Activated CD8-positive, alpha-beta memory T cell treated with anti-CD3 and anti-CD28 coated beads, Interleukin-2, amount 10 ng/mL, durations not matched to agents 7 days and 5 days (primary cell): Measurements from ENCODE around the gene PCNX3. TPM values are rescaled to one million over a fixed set of nuclear protein-coding genes. Genes with fewer than 3 reads are reported as not detected.
"Not testable (repeated sequence)": the region's sequence is repeated elsewhere in the genome, so short reads cannot be mapped to it uniquely, and the experiment has no call there.

ENCODE experiments used
- ATAC-seq: fragments of 150-1000 bp; cut with Tn5 transposase; one replicate; pipeline ENCODE4 v1.10.0; 2021; ENCODE audit warnings: moderate library complexity
- CTCF ChIA-PET: fragments of 350-600 bp; sonication (Branson Sonifier 250); formaldehyde crosslinking; loops from one replicate; lab custom pipeline; 2021; ENCODE audit warnings: antibody characterized with exemption; lab: Charles Lee
- DNase-seq: peaks from one replicate; pipeline ENCODE4 v3.0.0-alpha.2; 2020
- H3K27ac Mint-ChIP-seq: one replicate; pipeline ENCODE4 v1.8.0; 2021; ENCODE audit warnings: mild to moderate bottlenecking, mixed read lengths
- H3K27me3 Mint-ChIP-seq: one replicate; pipeline ENCODE4 v1.8.0; 2021; ENCODE audit warnings: mixed read lengths
- H3K36me3 Mint-ChIP-seq: one replicate; pipeline ENCODE4 v1.8.0; 2021; ENCODE audit warnings: mild to moderate bottlenecking, mixed read lengths
- H3K4me1 Mint-ChIP-seq: one replicate; pipeline ENCODE4 v1.8.0; 2021; ENCODE audit warnings: mixed read lengths
- H3K4me3 Mint-ChIP-seq: one replicate; pipeline ENCODE4 v1.8.0; 2021; ENCODE audit warnings: mild to moderate bottlenecking, moderate library complexity, mixed read lengths
- H3K9me3 Mint-ChIP-seq: one replicate; pipeline ENCODE4 v1.8.0; 2022; ENCODE audit warnings: low read depth, mixed read lengths
- total RNA-seq, 2 experiments: library from RNA; stranded (reverse); gene quantifications; one replicate each; pipeline ENCODE4 v1.2.3, GENCODE V29; 2021

The PCNX3 gene
- total RNA-seq, 2 experiments from 2014 or later, result 54.9 to 57.1 TPM

- no peak for DNase-seq
- no peak for ATAC-seq
- Mint-ChIP-seq H3K36me3 (peaks cover 14% of the 10 kb centered on the region), H3K4me1 (peaks cover 36% of the 10 kb centered on the region), H3K27me3 (no peaks in the 10 kb centered on the region), H3K9me3 (no peaks in the 10 kb centered on the region), H3K4me3 (no peak overlapping the region), H3K27ac (peak overlapping the region; percentile 66)
- CTCF ChIA-PET, result interaction anchor here (0.9 kb wide), 1 partner anchor 18 kb away, joined by 3 read pairs; no protein-coding TSS in a partner anchor
These were observed 18.9 kb downstream of the PCNX3 start for GRCh38 chr11:65634440-65634839.

- CTCF ChIA-PET, result interaction anchor here (0.7 kb wide), 1 partner anchor 95 kb away, joined by 4 read pairs; no protein-coding TSS in a partner anchor
- H3K27ac Mint-ChIP-seq, result peak overlapping the region; percentile 66
- no peaks in the 10 kb centered on the region for H3K27me3 Mint-ChIP-seq
- H3K4me1 Mint-ChIP-seq, result peaks cover 43% of the 10 kb centered on the region
- DNase-seq (no peak), ATAC-seq (no peak)
- no peak overlapping the region for H3K4me3 Mint-ChIP-seq
- no peaks in the 10 kb centered on the region for H3K9me3 Mint-ChIP-seq
- peaks cover 18% of the 10 kb centered on the region for H3K36me3 Mint-ChIP-seq
These were observed 19.5 kb downstream of the PCNX3 start for GRCh38 chr11:65634905-65635731.

- H3K27me3 Mint-ChIP-seq, result no peaks in the 10 kb centered on the region
- CTCF ChIA-PET, result interaction anchor here (0.7 to 1.3 kb wide), 3 partner anchors 13 to 200 kb away, joined by 3 to 4 read pairs (median 4); no protein-coding TSS in a partner anchor
- H3K36me3 Mint-ChIP-seq, result peaks cover 23% of the 10 kb centered on the region
- H3K4me3 Mint-ChIP-seq, result no peak overlapping the region
- H3K4me1 Mint-ChIP-seq, result peaks cover 52% of the 10 kb centered on the region
- DNase-seq, result no peak
- ATAC-seq, result no peak
- peak overlapping the region; percentile 70 for H3K27ac Mint-ChIP-seq
- H3K9me3 Mint-ChIP-seq, result no peaks in the 10 kb centered on the region
These were observed 20.8 kb downstream of the PCNX3 start for GRCh38 chr11:65636108-65637031.

GRCh38 chr11:65637032-65637557 is 21.5 kb downstream of the PCNX3 start:
- CTCF ChIA-PET, result interaction anchor here (0.6 to 8.2 kb wide), 14 partner anchors 11 to 1766 kb away, joined by 3 to 35 read pairs (median 4); partner anchors contain the start of genes FAM89B, KCNK7 and MUS81
- DNase-seq, result no peak
- Mint-ChIP-seq H3K4me3 (peak overlapping the region; percentile 81), H3K36me3 (peaks cover 30% of the 10 kb centered on the region), H3K27ac (peak overlapping the region; percentile 70), H3K9me3 (no peaks in the 10 kb centered on the region), H3K4me1 (peaks cover 59% of the 10 kb centered on the region), H3K27me3 (no peaks in the 10 kb centered on the region)
- ATAC-seq, result no peak

- H3K27ac Mint-ChIP-seq, result peak within 1 kb of the TSS; percentile 95
- H3K4me1 Mint-ChIP-seq, result peaks cover 59% of the 10 kb centered on the region
- H3K27me3 Mint-ChIP-seq, result no peaks in the 10 kb centered on the region
- peak; percentile 64 for ATAC-seq
- H3K4me3 Mint-ChIP-seq, result peak within 1 kb of the TSS; percentile 81
- peak; percentile 76 for DNase-seq
- H3K9me3 Mint-ChIP-seq, result no peaks in the 10 kb centered on the region
- H3K36me3 Mint-ChIP-seq, result peaks cover 30% of the 10 kb centered on the region
- CTCF ChIA-PET, result interaction anchor here (0.6 to 8.2 kb wide), 23 partner anchors 12 to 1765 kb away, joined by 3 to 35 read pairs (median 4); partner anchors contain the start of genes CCDC85B, FAM89B, KAT5 and KCNK7
These were observed 22.3 kb downstream of the PCNX3 start, which contains the start of gene SIPA1 for GRCh38 chr11:65637794-65638419. TSS of gene SIPA1 (plus strand) at chr11:65638101. CDS start at chr11:65640922, 2,821 bp downstream.

GRCh38 chr11:65639228-65639597 is 23.6 kb downstream of the PCNX3 start:
- CTCF ChIA-PET, result interaction anchor here (0.9 to 8.2 kb wide), 14 partner anchors 13 to 251 kb away, joined by 3 to 35 read pairs (median 6); partner anchors contain the start of genes CCDC85B, FAM89B, KAT5 and KCNK7
- peak overlapping the region; percentile 95 for H3K27ac Mint-ChIP-seq
- ATAC-seq, DNase-seq, H3K9me3 Mint-ChIP-seq, H3K27me3 Mint-ChIP-seq: not testable (repeated sequence)
- H3K4me3 Mint-ChIP-seq, result peak overlapping the region; percentile 81
- H3K36me3 Mint-ChIP-seq, result peaks cover 33% of the 10 kb centered on the region
- H3K4me1 Mint-ChIP-seq, result peaks cover 56% of the 10 kb centered on the region

GRCh38 chr11:65639623-65640482 is 24.3 kb downstream of the PCNX3 start:
- peak overlapping the region; percentile 95 for H3K27ac Mint-ChIP-seq
- DNase-seq (peak; percentile 88), ATAC-seq (peak; percentile 34)
- peaks cover 50% of the 10 kb centered on the region for H3K4me1 Mint-ChIP-seq
- CTCF ChIA-PET, result interaction anchor here (0.9 to 8.2 kb wide), 13 partner anchors 9 to 250 kb away, joined by 3 to 35 read pairs (median 6); partner anchors contain the start of genes CCDC85B, FAM89B, KAT5 and MAP3K11
- peaks cover 33% of the 10 kb centered on the region for H3K36me3 Mint-ChIP-seq
- H3K4me3 Mint-ChIP-seq, result peak overlapping the region; percentile 81
- H3K9me3 Mint-ChIP-seq, result no peaks in the 10 kb centered on the region
- H3K27me3 Mint-ChIP-seq, result no peaks in the 10 kb centered on the region

- H3K9me3 Mint-ChIP-seq, result no peaks in the 10 kb centered on the region
- CTCF ChIA-PET, result interaction anchor here (0.6 to 8.2 kb wide), 6 partner anchors 8 to 348 kb away, joined by 3 to 35 read pairs (median 4); no protein-coding TSS in a partner anchor
- H3K4me1 Mint-ChIP-seq, result peaks cover 46% of the 10 kb centered on the region
- ATAC-seq (peak; percentile 10), DNase-seq (peak; percentile 77)
- H3K36me3 Mint-ChIP-seq, result peaks cover 32% of the 10 kb centered on the region
- peak overlapping the region; percentile 81 for H3K4me3 Mint-ChIP-seq
- no peaks in the 10 kb centered on the region for H3K27me3 Mint-ChIP-seq
- H3K27ac Mint-ChIP-seq, result peak overlapping the region; percentile 95
These were observed 25.1 kb downstream of the PCNX3 start for GRCh38 chr11:65640483-65641296.

GRCh38 chr11:65641297-65642013 is 25.9 kb downstream of the PCNX3 start:
- Mint-ChIP-seq H3K9me3 (no peaks in the 10 kb centered on the region), H3K27ac (peak overlapping the region; percentile 81), H3K36me3 (peaks cover 36% of the 10 kb centered on the region), H3K4me3 (peak overlapping the region; percentile 81), H3K4me1 (peaks cover 46% of the 10 kb centered on the region), H3K27me3 (no peaks in the 10 kb centered on the region)
- no peak for ATAC-seq
- CTCF ChIA-PET, result interaction anchor here (0.5 to 8.2 kb wide), 5 partner anchors 11 to 347 kb away, joined by 3 to 35 read pairs (median 4); no protein-coding TSS in a partner anchor
- DNase-seq, result no peak

- DNase-seq (no peak), ATAC-seq (no peak)
- no peaks in the 10 kb centered on the region for H3K9me3 Mint-ChIP-seq
- H3K4me3 Mint-ChIP-seq, result peak overlapping the region; percentile 81
- peaks cover 43% of the 10 kb centered on the region for H3K4me1 Mint-ChIP-seq
- H3K27ac Mint-ChIP-seq, result peak overlapping the region; percentile 81
- peaks cover 33% of the 10 kb centered on the region for H3K36me3 Mint-ChIP-seq
- H3K27me3 Mint-ChIP-seq, result no peaks in the 10 kb centered on the region
- CTCF ChIA-PET, result interaction anchor here (0.5 to 8.2 kb wide), 3 partner anchors 10 to 201 kb away, joined by 4 to 35 read pairs (median 4); no protein-coding TSS in a partner anchor
These were observed 26.6 kb downstream of the PCNX3 start for GRCh38 chr11:65642014-65642671.
